ENCODE measurements around the gene ZNF177.
"Not testable (repeated sequence)": the region's sequence is repeated elsewhere in the genome, so short reads cannot be mapped to it uniquely, and the experiment has no call there.

ZNF177 gene

GRCh38 chr19:9362905-9363304, at the start of gene ZNF177:
Gene ZNF177 (plus strand): TSS chr19:9363013. CDS start chr19:9378312, 15,299 bp downstream.
- DNase-seq (ENCODE audit: low spot score): no peak

DNA sequence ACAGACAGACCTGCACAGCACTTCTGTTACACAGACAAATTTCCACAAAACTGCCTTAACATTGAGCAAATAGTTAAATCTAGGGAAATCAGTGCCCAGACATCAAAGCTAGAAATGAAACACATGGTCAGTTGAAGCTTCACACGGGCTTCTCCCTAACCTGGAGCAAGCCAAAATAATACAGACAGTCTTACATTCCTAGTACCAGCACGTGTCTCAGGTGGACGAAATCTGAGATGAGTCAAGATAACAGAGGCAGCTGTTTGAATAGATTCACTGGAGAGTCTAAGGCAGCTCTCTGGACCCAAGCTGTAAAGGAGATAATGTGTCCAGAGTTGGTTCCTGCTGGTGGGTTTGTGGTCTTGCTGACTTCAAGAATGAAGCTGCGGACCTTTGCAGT, 49.1 kb upstream of the ZNF177 start:
- no peak for DNase-seq (ENCODE audit: low spot score)

- no peak for DNase-seq (ENCODE audit: low spot score)
These were observed 41.5 kb upstream of the ZNF177 start for GRCh38 chr19:9321338-9321737.

GRCh38 chr19:9321756-9322155, 41.1 kb upstream of the ZNF177 start:
- not testable (repeated sequence) for DNase-seq (ENCODE audit: low spot score)

- DNase-seq (ENCODE audit: low spot score): not testable (repeated sequence)
These were observed 40.6 kb upstream of the ZNF177 start for GRCh38 chr19:9322201-9322600.

- DNase-seq (ENCODE audit: low spot score): peak; percentile 46
These were observed 39.3 kb upstream of the ZNF177 start for GRCh38 chr19:9323557-9323918.

- peak; percentile 95 for DNase-seq (ENCODE audit: low spot score)
These were observed 38.8 kb upstream of the ZNF177 start, which contains the start of gene ZNF559 for GRCh38 chr19:9323919-9324583. Gene ZNF559 (plus strand): TSS chr19:9324179. CDS start chr19:9338550, 14,371 bp downstream.

DNA sequence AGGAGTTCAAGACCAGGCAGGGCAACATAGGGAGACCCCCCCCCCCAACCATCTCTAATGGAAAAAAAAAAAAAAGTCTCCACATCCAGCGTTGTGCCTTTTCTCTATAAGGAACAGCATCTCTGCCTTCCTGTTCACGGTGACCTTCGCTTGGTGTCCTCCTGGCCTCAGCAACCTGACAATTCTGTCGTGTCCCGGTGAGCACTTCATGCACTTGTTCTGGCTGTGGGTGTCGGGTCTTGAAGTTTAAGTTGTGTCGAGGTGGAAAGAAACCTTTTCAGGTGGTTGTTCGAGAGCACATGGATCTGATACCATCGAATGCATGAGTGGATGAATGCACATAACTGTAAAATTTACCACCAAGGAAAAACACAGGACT, 38.2 kb upstream of the ZNF177 start:
- DNase-seq (ENCODE audit: low spot score): no peak

DNA sequence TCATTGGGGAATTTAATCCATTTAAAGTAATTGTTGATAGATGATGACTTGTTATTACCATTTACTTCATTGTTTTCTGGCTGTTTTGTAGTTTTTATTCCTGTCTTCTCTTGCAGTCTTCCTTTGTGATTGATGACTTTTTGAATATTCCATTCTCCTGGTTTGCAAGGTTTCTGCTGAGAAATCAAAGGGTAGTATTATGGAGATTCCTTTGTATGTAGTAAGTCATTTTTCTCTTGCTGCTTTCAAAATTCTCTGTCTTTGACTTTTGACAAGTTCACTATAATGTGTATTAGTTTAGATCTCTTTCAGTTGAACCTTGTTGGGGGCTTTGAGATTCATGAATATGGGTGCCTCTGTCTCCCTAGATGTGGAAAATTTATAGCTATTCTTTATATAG, 32.8 kb upstream of the ZNF177 start:
- no peak for DNase-seq (ENCODE audit: low spot score)

DNA sequence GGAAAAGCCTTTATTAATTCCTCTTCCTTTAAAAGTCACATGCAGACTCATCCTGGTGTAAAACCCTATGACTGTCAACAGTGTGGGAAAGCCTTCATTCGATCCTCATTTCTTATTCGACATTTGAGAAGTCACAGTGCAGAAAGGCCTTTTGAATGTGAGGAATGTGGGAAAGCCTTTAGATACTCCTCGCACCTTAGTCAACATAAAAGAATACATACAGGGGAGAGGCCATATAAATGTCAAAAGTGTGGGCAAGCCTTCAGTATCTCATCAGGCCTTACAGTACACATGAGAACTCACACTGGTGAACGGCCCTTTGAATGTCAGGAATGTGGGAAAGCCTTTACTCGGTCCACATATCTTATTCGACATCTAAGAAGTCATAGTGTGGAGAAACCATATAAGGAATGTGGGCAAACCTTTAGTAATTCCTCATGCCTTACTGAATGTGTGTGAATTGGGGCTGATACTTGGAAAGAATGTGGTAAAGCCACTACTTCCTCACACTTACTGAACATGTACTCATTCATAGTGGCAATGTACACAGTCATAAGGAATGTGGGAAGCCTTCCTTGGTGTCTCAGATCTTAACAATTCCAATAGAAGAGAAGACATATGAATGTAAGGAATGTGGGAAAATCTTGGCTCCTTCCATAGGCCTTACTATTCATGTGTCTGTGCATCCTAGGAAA, 20.1 kb upstream of the ZNF177 start:
- DNase-seq (ENCODE audit: low spot score): no peak

DNA sequence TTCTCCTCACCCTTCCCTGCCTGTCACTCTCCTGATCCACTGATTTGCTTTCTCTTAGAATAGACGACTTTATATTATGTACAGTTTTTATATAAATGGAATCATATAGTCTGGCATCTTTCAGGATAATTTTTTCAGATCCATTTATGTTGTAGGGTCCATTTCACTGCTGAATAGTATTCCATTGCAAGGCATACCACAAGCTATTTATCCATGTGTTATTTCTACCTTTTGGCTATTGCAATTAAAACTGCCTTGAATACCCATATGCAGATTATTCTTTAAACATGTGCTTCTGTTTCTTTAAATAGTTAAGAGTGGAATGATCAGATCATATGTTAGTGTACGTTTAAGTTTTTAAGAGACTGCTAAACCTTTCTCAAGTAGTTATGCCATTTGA, 17.8 kb upstream of the ZNF177 start:
- DNase-seq (ENCODE audit: low spot score): no peak

- no peak for DNase-seq (ENCODE audit: low spot score)
These were observed 14.6 kb upstream of the ZNF177 start for GRCh38 chr19:9348253-9348652.

GRCh38 chr19:9348671-9349070, 14.1 kb upstream of the ZNF177 start:
- DNase-seq (ENCODE audit: low spot score): no peak

- DNase-seq (ENCODE audit: low spot score): no peak
These were observed 10.3 kb upstream of the ZNF177 start for GRCh38 chr19:9352505-9352904.

DNA sequence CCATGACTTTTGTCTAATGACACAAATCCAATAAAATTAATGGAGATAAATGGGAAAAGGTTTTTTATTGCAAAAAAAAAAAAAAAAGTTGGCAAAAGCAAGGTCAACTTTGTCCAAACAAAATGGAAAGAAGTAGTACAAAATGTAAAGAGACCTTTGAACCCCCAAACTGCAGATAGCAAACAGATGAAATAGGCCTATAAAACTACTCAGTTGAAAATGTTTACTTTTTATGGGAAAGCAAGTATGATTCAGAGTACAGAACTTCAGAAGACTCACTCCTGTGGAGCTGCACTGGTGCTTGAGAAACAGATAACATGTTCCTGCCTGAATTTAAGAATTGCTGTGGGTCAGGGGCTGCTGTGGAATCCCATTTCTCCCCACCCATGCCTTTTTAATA, 9.8 kb upstream of the ZNF177 start:
- no peak for DNase-seq (ENCODE audit: low spot score)

DNA sequence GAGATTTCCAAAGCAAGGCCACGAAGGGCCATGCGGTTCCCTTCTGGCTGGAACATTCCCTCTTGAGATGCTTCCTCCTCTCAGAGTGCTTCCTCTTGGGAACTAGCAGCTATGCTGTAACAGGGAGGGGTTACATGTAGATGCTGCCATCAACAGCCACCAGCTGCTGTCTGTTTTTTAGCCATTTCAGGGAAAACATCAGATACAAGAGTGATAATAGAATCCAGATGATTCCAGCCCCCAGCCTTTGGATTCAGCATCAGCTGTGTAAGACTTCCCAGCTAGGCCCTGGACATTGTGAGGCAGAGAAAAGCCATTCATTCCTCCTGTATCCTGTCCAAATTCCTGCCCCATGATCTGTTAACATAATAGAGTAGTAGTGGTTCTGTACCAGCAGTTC, 8.2 kb upstream of the ZNF177 start:
- no peak for DNase-seq (ENCODE audit: low spot score)

DNA sequence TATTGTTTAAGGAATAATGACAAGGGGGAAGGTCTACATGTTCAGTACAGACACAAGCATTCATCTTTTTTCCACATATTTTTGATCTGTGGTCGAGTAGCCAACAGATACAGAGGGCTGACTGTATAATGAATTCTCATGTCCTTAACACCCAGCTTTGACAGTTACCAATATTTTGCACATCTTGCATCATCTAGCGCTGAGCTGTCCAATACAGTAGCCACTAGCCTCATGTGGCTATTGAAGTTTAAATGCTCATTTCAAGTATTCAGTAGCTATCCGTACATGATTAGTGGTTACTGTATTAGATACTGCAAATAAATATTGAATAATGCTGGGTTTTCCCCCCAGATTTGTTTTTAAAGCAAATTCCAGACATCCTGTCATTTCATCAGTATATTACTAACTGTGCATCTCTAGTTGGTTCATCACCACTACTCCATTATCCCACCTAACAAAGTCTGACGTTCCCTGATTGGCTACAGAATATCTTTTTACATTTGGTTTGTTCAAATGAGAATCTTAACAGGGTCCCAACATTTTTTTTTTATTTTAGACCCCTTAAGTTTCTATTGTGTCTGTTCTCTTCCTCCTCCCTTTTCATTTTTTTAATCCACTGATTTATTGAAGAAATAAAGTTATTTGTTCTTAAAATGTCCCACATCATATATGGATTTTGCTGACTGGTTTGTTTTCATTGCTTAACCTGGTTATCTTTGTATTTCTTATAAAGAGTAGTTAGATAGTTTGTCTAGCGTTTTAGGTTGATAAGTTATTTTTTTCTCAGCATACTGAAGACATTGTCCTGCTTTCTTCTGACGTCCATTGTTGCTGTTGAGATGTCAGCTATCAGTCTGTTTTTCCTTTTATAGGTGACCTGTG, 8.2 kb downstream of the ZNF177 start:
- DNase-seq (ENCODE audit: low spot score): no peak

DNA sequence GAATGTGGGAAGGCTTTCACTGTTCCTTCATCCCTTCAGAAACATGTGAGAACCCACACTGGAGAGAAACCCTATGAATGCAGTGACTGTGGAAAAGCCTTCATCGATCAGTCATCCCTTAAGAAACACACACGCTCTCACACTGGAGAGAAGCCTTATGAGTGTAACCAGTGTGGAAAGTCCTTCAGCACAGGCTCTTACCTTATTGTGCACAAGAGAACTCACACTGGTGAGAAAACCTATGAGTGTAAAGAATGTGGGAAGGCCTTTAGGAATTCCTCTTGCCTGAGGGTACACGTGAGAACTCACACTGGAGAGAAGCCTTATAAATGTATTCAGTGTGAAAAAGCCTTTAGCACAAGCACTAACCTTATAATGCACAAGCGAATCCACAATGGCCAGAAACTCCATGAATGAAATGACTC, 18.6 kb downstream of the ZNF177 start:
- no peak for DNase-seq (ENCODE audit: low spot score)

DNA sequence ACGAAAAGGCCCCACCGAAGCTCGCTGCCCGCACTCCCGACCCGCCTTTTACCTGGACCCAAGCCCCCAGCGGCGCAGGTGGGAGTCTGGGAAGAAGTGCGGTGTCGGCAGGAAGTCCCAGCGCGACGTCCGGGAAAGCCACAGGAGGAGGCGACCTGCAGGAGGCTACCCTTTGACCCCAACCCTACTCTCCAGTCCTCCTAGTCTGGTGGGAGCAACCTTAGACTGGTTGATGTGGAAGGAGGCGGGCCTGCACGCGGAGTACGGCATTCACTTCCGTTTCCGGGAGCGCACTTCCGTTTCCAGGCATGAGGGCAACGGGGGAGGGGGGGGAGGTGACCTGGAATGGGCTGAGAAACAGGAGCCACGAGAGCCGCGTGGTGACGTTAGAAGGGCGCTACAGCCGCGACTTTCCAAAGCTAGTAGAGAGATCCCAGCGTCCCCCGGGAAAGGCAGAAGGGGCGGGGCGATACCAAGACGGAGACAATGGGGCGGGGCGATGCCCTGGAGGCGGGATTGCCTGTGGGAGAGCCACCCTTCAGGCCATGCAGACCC, 44.1 kb downstream of the ZNF177 start:
- DNase-seq (ENCODE audit: low spot score): peak; percentile 26

GRCh38 chr19:9407827-9408226, 45.0 kb downstream of the ZNF177 start:
- DNase-seq (ENCODE audit: low spot score): no peak

DNA sequence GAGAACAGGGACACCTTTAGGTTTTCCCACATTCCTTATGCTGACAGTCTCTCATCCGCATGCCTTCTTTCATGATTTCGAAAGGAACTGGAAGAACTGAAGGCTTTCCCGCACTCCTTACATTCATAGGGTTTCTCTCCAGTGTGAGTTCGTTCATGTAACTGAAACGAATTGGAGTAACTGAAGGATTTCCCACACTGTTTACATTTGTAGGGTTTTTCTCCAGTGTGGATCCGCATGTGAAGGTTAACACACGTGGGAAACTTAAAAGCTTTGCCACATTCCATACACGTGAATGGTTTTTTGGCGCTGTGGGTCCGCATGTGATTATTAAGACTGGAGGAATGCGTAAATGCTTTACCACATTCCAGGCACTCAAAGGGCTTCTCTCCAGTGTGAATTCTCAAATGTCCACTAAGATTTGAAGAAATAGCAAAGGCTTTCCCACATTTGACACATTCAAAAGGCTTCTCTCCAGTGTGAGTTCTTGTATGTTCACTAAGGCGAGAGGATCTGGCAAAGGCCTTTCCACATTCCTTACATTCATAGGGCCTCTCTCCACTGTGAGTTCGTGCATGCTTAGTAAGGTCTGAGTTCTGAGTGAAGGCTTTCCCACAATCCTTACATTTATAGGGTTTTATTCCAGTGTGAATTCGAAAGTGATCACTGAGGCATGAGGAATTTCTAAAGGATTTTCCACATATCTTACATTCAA, 50.6 kb downstream of the ZNF177 start:
- no peak for DNase-seq (ENCODE audit: low spot score)

DNA sequence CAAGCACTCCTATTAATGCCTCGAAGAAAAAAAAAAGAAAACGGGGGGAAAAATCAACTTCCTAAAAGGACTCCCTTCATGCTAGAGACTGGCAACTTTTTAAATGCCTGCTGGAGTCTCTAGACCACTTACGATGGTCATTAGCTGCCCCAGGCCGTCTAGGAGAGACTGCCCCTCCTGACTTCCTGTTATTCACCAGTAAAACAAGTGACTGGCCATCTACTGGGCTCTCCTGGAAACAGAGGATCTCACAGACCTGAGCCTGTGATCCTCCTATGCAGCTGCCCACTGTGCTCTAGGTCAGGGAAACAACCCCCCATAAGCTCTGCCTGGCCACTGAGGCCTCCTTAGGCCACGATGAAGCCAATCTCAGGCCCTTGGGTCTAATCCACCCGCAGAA, 65.1 kb downstream of the ZNF177 start:
- no peak for DNase-seq (ENCODE audit: low spot score)

All from CD4-positive, alpha-beta T cell treated with Interleukin-6 at 100 ng/mL for 8 hours (primary cell).